H9 (cell line): ENCODE measurements around the gene TMEFF2. TPM values are rescaled to one million over a fixed set of nuclear protein-coding genes. Genes with fewer than 3 reads are reported as not detected.

Source experiments
- DNase-seq: peaks from one replicate; pipeline ENCODE4 v3.0.0-alpha.2; 2017
- H2AFZ ChIP-seq: one replicate; pipeline ENCODE4 v1.6.1; 2013; ENCODE audit warnings: mild to moderate bottlenecking, low read length, control low read depth, moderate library complexity
- H2AK5ac ChIP-seq: 2 replicates; pipeline ENCODE4 v1.6.1; 2013; ENCODE audit warnings: low read length, control low read depth, mixed read lengths; ENCODE audit not compliant: insufficient read length
- H2BK120ac ChIP-seq: one replicate; pipeline ENCODE4 v1.6.1; 2013; ENCODE audit warnings: low read depth, mild to moderate bottlenecking, low read length, control low read depth, inconsistent platforms; ENCODE audit not compliant: poor library complexity, severe bottlenecking
- H2BK12ac ChIP-seq: 2 replicates; pipeline ENCODE4 v1.6.1; 2013; ENCODE audit warnings: low read length, control low read depth, mixed read lengths, low read depth; ENCODE audit not compliant: insufficient read length
- H2BK15ac ChIP-seq: 2 replicates; pipeline ENCODE4 v1.6.1; 2013; ENCODE audit warnings: low read depth, low read length, control low read depth
- H2BK20ac ChIP-seq: one replicate; pipeline ENCODE4 v1.6.1; 2013; ENCODE audit warnings: low read depth, mild to moderate bottlenecking, low read length, control low read depth, inconsistent platforms; ENCODE audit not compliant: poor library complexity, severe bottlenecking
- H2BK5ac ChIP-seq: 2 replicates; pipeline ENCODE4 v1.6.1; 2013; ENCODE audit warnings: low read length, control low read depth, mixed read lengths; ENCODE audit not compliant: insufficient read length
- H3K14ac ChIP-seq: 2 replicates; pipeline ENCODE4 v1.6.1; 2013; ENCODE audit warnings: low read length, control low read depth; ENCODE audit not compliant: insufficient read depth
- H3K18ac ChIP-seq: 2 replicates; pipeline ENCODE4 v1.6.1; 2013; ENCODE audit warnings: low read depth, mild to moderate bottlenecking, mixed read lengths, low read length, control low read depth; ENCODE audit not compliant: insufficient read length
- H3K23ac ChIP-seq: 2 replicates; pipeline ENCODE4 v1.6.1; 2013; ENCODE audit warnings: low read length, control low read depth, mixed read lengths, low read depth; ENCODE audit not compliant: insufficient read length
- H3K23me2 ChIP-seq: 2 replicates; pipeline ENCODE4 v1.6.1; 2013; ENCODE audit warnings: low read depth, mild to moderate bottlenecking, mixed read lengths, low read length, control low read depth; ENCODE audit not compliant: insufficient read length, poor library complexity, severe bottlenecking
- H3K27ac ChIP-seq: 2 replicates; pipeline ENCODE4 v1.5.1; 2013; ENCODE audit warnings: low read length, control low read depth, mixed read lengths, low read depth; ENCODE audit not compliant: insufficient read length
- H3K27me3 ChIP-seq: 2 replicates; pipeline ENCODE4 v1.6.1; 2013; ENCODE audit warnings: low read length, control low read depth, inconsistent platforms; ENCODE audit not compliant: insufficient read depth
- H3K4ac ChIP-seq: 2 replicates; pipeline ENCODE4 v1.6.1; 2013; ENCODE audit warnings: low read depth, mild to moderate bottlenecking, control low read depth, inconsistent platforms, low read length, moderate library complexity
- H3K4me1 ChIP-seq: 2 replicates; pipeline ENCODE4 v1.6.1; 2013; ENCODE audit warnings: low read length, control low read depth, inconsistent platforms; ENCODE audit not compliant: insufficient read depth
- H3K4me2 ChIP-seq: 2 replicates; pipeline ENCODE4 v1.6.1; 2013; ENCODE audit warnings: low read length, control low read depth, mixed read lengths; ENCODE audit not compliant: insufficient read length, insufficient read depth
- H3K56ac ChIP-seq: 2 replicates; pipeline ENCODE4 v1.6.1; 2013; ENCODE audit warnings: low read depth, mild to moderate bottlenecking, mixed read lengths, low read length, control low read depth; ENCODE audit not compliant: insufficient read length
- H3K79me1 ChIP-seq: 2 replicates; pipeline ENCODE4 v1.6.1; 2013; ENCODE audit warnings: low read depth, mild to moderate bottlenecking, moderate library complexity, low read length, control low read depth, inconsistent platforms; ENCODE audit not compliant: insufficient read depth, poor library complexity, severe bottlenecking
- H3K79me2 ChIP-seq: 2 replicates; pipeline ENCODE4 v1.6.1; 2013; ENCODE audit warnings: low read length, control low read depth, inconsistent platforms; ENCODE audit not compliant: insufficient read depth
- H3K9ac ChIP-seq: 2 replicates; pipeline ENCODE4 v1.6.1; 2013; ENCODE audit warnings: low read length, control low read depth, mixed read lengths; ENCODE audit not compliant: insufficient read length; ENCODE audit errors: extremely low read depth
- H3K9me3 ChIP-seq: one replicate; pipeline ENCODE4 v1.6.1; 2013; ENCODE audit warnings: low read depth, low read length, inconsistent platforms; ENCODE audit not compliant: control insufficient read depth
- H3T11ph ChIP-seq: one replicate; pipeline ENCODE4 v1.6.1; 2013; ENCODE audit warnings: mild to moderate bottlenecking, low read length, control low read depth, inconsistent platforms
- H4K20me1 ChIP-seq: one replicate; pipeline ENCODE4 v1.6.1; 2013; ENCODE audit not compliant: control insufficient read depth, insufficient read length, insufficient read depth
- H4K5ac ChIP-seq: 2 replicates; pipeline ENCODE4 v1.6.1; 2013; ENCODE audit warnings: low read depth, mild to moderate bottlenecking, mixed read lengths, low read length, control low read depth; ENCODE audit not compliant: insufficient read length
- H4K8ac ChIP-seq: replicated peaks from 2 replicates; pipeline ENCODE4 v1.6.1; 2013; ENCODE audit warnings: low read length, control low read depth, mixed read lengths, low read depth; ENCODE audit not compliant: insufficient read length
- H4K91ac ChIP-seq: 2 replicates; pipeline ENCODE4 v1.6.1; 2013; ENCODE audit warnings: low read depth, mild to moderate bottlenecking, moderate library complexity, mixed read lengths, low read length, control low read depth; ENCODE audit not compliant: insufficient read length
- H3K27ac Mint-ChIP-seq, 3 experiments: 2 replicates in 2 of 3; 3 replicates in 1 of 3; pipeline ENCODE4 v1.8.0; 2020 to 2021; ENCODE audit warnings: mixed read lengths in 3 of 3, mild to moderate bottlenecking in 1 of 3, moderate library complexity in 1 of 3
- H3K27me3 Mint-ChIP-seq: 2 replicates; pipeline ENCODE4 v1.8.0; 2021; ENCODE audit warnings: low read depth, mild to moderate bottlenecking, moderate library complexity, mixed read lengths
- H3K36me3 Mint-ChIP-seq, 3 experiments: 2 replicates in 2 of 3; 3 replicates in 1 of 3; pipeline ENCODE4 v1.8.0; 2020 to 2021; ENCODE audit warnings: low read depth in 3 of 3, mixed read lengths in 3 of 3; ENCODE audit not compliant: insufficient read depth in 1 of 3
- H3K4me1 Mint-ChIP-seq, 2 experiments: 2 replicates each; pipeline ENCODE4 v1.8.0; 2020; ENCODE audit warnings: mixed read lengths in 2 of 2
- H3K4me3 Mint-ChIP-seq, 2 experiments: 2 replicates in 1 of 2; 3 replicates in 1 of 2; pipeline ENCODE4 v1.8.0; 2020 to 2021; ENCODE audit warnings: mild to moderate bottlenecking in 2 of 2, mixed read lengths in 2 of 2, moderate library complexity in 1 of 2
- H3K9me3 Mint-ChIP-seq, 2 experiments: 2 replicates in 1 of 2; 3 replicates in 1 of 2; pipeline ENCODE4 v1.8.0; 2020; ENCODE audit warnings: mild to moderate bottlenecking in 2 of 2, mixed read lengths in 2 of 2, moderate library complexity in 1 of 2
- WGBS: extraction: QIAGEN DNeasy Blood & Tissue Kit; methylation state at CpG from one replicate; pipeline ENCODE4 v1.1.7; 2013; ENCODE audit warnings: missing lambda C conversion rate, low lambda C conversion rate, mixed read lengths; ENCODE audit not compliant: insufficient read length; ENCODE audit errors: extremely low coverage; 5-methylcytosine and 5-hydroxymethylcytosine counted together
- total RNA-seq: library from RNA; stranded (reverse); gene quantifications from 2 replicates; pipeline ENCODE4 v1.2.1, GENCODE V29; 2021
- TF ChIP-seq, protein P1 (sequence below): fragments of 200-600 bp; sonication (generic); conservative IDR thresholded peaks from 3 replicates; pipeline ENCODE4 v1.8.0; 2021; ENCODE audit warnings: antibody characterized with exemption, mild to moderate bottlenecking

TMEFF2 gene
- total RNA-seq, 1 experiment from 2014 or later, result 0.39 TPM

DNA sequence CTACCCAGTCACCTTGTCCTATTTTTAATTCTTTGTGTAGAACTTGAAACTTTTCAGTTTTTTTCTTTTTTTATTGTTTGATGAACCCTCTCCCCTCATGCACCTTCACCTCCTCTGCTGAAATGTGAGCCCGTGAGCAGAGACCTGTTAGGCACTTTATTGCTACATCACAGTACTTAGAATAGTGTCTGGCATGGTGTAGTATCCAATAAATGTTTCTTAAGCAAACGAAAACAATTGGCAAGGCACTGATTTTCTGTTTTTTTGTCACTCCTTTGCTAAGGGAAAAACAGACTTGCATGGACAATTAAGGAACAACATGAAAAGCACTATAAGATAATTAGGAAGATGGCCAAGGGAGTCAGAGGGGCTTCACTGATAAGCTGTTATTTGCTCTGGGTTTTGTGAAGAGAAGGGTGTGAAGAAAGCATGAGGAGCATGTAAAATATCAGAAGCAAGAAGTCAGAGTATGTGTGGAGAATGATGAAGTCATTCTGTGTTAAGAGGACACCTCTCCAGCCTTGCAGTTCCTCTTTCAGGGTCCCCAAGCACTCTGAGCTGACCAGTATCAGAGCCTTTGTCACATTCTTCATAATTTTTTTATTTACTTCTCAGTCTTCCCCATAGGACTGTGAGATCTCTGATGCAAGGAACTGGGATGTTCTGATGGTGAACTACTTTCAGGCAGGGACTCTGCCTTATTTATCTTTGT is 248.1 kb downstream of the TMEFF2 start:
- no peak overlapping the region for H4K8ac ChIP-seq

More for the DNA sequence above, 248.1 kb downstream of the TMEFF2 start:
- Histone ChIP-seq H3K4ac (no peak overlapping the region), H3K9ac (no peak overlapping the region), H2AK5ac (no peak overlapping the region), H3K9me3 (no peaks in the 10 kb centered on the region), H3K14ac (no peak overlapping the region), H4K91ac (no peak overlapping the region), H3K27ac (no peak overlapping the region), H2BK120ac (no peak overlapping the region), H4K5ac (no peak overlapping the region), H3K56ac (no peak overlapping the region), H3K18ac (no peak overlapping the region), H2AFZ (no peak overlapping the region), H2BK15ac (no peak overlapping the region), H2BK12ac (no peak overlapping the region), H4K20me1 (no peaks in the 10 kb centered on the region), H3K79me1 (no peaks in the 10 kb centered on the region), H3T11ph (no peak overlapping the region), H3K27me3 (no peaks in the 10 kb centered on the region), H3K4me1 (no peaks in the 10 kb centered on the region), H3K23ac (no peak overlapping the region), H3K23me2 (no peaks in the 10 kb centered on the region), H3K4me2 (no peak overlapping the region), H2BK20ac (no peak overlapping the region), H3K79me2 (no peaks in the 10 kb centered on the region), H2BK5ac (no peak overlapping the region)
- Mint-ChIP-seq H3K27ac (no peak overlapping the region), H3K4me1 (peaks cover 7 to 9% of the 10 kb centered on the region in 2 experiments), H3K4me3 (no peak overlapping the region), H3K9me3 (no peaks in the 10 kb centered on the region), H3K36me3 (no peaks in the 10 kb centered on the region), H3K27me3 (no peaks in the 10 kb centered on the region)
- WGBS, result no CpG with 5 or more reads among the region's 2 CpGs
- DNase-seq, result no peak
- TF ChIP-seq, protein P1, sequence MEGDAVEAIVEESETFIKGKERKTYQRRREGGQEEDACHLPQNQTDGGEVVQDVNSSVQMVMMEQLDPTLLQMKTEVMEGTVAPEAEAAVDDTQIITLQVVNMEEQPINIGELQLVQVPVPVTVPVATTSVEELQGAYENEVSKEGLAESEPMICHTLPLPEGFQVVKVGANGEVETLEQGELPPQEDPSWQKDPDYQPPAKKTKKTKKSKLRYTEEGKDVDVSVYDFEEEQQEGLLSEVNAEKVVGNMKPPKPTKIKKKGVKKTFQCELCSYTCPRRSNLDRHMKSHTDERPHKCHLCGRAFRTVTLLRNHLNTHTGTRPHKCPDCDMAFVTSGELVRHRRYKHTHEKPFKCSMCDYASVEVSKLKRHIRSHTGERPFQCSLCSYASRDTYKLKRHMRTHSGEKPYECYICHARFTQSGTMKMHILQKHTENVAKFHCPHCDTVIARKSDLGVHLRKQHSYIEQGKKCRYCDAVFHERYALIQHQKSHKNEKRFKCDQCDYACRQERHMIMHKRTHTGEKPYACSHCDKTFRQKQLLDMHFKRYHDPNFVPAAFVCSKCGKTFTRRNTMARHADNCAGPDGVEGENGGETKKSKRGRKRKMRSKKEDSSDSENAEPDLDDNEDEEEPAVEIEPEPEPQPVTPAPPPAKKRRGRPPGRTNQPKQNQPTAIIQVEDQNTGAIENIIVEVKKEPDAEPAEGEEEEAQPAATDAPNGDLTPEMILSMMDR, result no peak
